Activated CD8-positive, alpha-beta memory T cell treated with anti-CD3 and anti-CD28 coated beads for 1 hour (primary cell): ENCODE data around the gene MYO18A.

ENCODE experiments used
- DNase-seq, 2 donors: peaks; one replicate each; pipeline ENCODE4 v3.0.0-alpha.2; 2020; ENCODE audit warnings: low read depth in 1 of 2; ENCODE audit errors: extremely low read depth in 1 of 2

The MYO18A gene

GRCh38 chr17:29168079-29168758, 12.0 kb downstream of the MYO18A start:
- DNase-seq, result no peak

- no peak for DNase-seq
These were observed 12.7 kb downstream of the MYO18A start for GRCh38 chr17:29167393-29168078.

- no peak for DNase-seq
These were observed 13.7 kb downstream of the MYO18A start for GRCh38 chr17:29166507-29166887.

- no peak for DNase-seq
These were observed 14.2 kb downstream of the MYO18A start for GRCh38 chr17:29165800-29166506.

- no peak for DNase-seq
These were observed 14.9 kb downstream of the MYO18A start for GRCh38 chr17:29165261-29165660.

GRCh38 chr17:29163563-29163962, 16.6 kb downstream of the MYO18A start:
- no peak for DNase-seq

GRCh38 chr17:29162909-29163341, 17.3 kb downstream of the MYO18A start:
- DNase-seq, result no peak

GRCh38 chr17:29162082-29162908, 17.9 kb downstream of the MYO18A start:
- no peak for DNase-seq

- DNase-seq, result no peak
These were observed 19.9 kb downstream of the MYO18A start for GRCh38 chr17:29160253-29160652.

GRCh38 chr17:29159306-29159860, 20.8 kb downstream of the MYO18A start:
- no peak for DNase-seq

GRCh38 chr17:29158488-29159275, 21.5 kb downstream of the MYO18A start:
- DNase-seq, result no peak

- DNase-seq, result no peak
These were observed 22.1 kb downstream of the MYO18A start for GRCh38 chr17:29158096-29158487.

GRCh38 chr17:29157310-29157709, 22.9 kb downstream of the MYO18A start:
- no peak for DNase-seq

GRCh38 chr17:29156781-29157180, 23.4 kb downstream of the MYO18A start:
- no peak for DNase-seq

GRCh38 chr17:29155966-29156338, 24.2 kb downstream of the MYO18A start:
- DNase-seq, result no peak

GRCh38 chr17:29155227-29155965, 24.8 kb downstream of the MYO18A start:
- DNase-seq, result no peak

- no peak for DNase-seq
These were observed 25.5 kb downstream of the MYO18A start for GRCh38 chr17:29154516-29155226.

GRCh38 chr17:29151567-29151966, 28.6 kb downstream of the MYO18A start:
- DNase-seq, result no peak

- DNase-seq, result no peak
These were observed 30.0 kb downstream of the MYO18A start for GRCh38 chr17:29150161-29150560.
